ENCODE results near the gene SOD1.
"Not testable (repeated sequence)": the region's sequence is repeated elsewhere in the genome, so short reads cannot be mapped to it uniquely, and the experiment has no call there.

The SOD1 gene

DNA sequence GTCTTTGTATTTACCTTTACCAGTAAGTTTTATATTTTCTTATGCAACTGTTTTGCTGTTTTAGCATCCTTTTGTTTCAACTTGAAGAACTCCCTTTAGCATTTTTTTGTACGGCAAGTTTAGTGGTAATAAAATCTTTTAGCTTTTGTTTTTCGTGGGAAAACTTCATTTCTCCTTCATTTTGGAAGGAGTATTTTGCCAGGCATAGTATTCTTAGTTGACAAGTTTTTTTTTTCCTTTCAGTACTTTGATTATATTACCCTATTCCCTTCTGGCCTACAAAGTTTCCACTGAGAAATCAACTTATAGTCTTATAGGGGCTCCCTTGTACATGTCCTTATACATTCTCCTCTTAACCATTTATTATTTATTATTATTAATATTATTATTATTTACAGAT, 22.6 kb upstream of the SOD1 start:
- H3K4me3 ChIP-seq (ENCODE audit: low read depth, low read length) = no peak overlapping the region

DNA sequence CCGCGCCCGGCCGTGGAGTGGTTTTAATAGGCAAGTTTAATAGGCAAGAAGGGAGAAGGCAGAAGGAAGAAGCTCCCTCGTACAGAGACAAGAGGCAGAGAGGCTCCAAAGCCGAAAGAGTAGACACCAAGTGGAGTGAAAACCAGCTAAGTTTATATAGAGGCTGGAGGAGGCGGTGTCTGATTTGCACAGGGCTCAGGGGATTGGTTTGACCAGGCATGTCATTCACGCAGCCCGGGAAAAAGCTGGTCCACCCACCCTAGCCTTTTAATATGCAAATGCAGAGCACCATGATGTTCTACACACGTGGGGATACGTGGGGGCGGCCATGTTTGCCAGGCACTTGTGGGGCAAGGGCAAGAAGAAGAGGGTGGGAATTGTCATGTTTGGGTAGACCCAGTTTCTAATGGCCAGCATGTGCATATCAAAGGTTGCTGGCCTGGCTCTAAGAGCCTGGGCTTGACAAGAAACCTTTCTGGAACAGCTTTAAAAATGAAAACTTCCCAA, 18.0 kb upstream of the SOD1 start:
- TF ChIP-seq, protein P1, sequence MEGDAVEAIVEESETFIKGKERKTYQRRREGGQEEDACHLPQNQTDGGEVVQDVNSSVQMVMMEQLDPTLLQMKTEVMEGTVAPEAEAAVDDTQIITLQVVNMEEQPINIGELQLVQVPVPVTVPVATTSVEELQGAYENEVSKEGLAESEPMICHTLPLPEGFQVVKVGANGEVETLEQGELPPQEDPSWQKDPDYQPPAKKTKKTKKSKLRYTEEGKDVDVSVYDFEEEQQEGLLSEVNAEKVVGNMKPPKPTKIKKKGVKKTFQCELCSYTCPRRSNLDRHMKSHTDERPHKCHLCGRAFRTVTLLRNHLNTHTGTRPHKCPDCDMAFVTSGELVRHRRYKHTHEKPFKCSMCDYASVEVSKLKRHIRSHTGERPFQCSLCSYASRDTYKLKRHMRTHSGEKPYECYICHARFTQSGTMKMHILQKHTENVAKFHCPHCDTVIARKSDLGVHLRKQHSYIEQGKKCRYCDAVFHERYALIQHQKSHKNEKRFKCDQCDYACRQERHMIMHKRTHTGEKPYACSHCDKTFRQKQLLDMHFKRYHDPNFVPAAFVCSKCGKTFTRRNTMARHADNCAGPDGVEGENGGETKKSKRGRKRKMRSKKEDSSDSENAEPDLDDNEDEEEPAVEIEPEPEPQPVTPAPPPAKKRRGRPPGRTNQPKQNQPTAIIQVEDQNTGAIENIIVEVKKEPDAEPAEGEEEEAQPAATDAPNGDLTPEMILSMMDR (IDR thresholded peaks at IDR 0.05; ENCODE audit: low read depth, low read length) = no peak
- in situ Hi-C loops (cut with HindIII; ENCODE audit: low sequenced_read_pairs) = no loop called here
- no peak overlapping the region for H3K4me3 ChIP-seq (ENCODE audit: low read depth, low read length)
- DNase-seq (ENCODE audit: low read depth, low spot score) = no peak

More for the DNA sequence above, 22.6 kb upstream of the SOD1 start:
- no peak for DNase-seq (ENCODE audit: low read depth, low spot score)
- TF ChIP-seq, protein P1 (IDR thresholded peaks at IDR 0.05; ENCODE audit: low read depth, low read length) = no peak
- in situ Hi-C loops (cut with HindIII; ENCODE audit: low sequenced_read_pairs) = no loop called here

DNA sequence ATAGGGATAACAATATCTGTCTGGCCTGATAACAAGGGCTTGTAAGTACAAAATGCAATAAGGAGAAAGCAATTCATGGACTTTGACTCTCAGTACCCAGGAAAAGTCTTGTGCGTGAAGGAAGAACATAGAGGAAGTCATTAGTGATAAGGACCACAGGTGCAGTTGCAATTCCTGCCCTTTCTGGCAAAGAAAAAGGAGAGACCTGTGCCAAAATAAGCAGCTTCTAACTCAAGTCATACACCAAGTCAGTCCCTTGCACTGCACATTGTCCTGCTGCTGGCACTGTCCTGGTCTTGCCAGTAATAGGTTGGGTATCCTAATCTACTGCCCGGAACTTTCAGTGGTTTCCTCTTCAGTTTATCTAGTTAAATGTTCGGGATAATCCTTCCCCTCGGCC, 14.8 kb upstream of the SOD1 start:
- no peak overlapping the region for H3K4me3 ChIP-seq (ENCODE audit: low read depth, low read length)
- TF ChIP-seq, protein P1 (IDR thresholded peaks at IDR 0.05; ENCODE audit: low read depth, low read length) = no peak

DNA sequence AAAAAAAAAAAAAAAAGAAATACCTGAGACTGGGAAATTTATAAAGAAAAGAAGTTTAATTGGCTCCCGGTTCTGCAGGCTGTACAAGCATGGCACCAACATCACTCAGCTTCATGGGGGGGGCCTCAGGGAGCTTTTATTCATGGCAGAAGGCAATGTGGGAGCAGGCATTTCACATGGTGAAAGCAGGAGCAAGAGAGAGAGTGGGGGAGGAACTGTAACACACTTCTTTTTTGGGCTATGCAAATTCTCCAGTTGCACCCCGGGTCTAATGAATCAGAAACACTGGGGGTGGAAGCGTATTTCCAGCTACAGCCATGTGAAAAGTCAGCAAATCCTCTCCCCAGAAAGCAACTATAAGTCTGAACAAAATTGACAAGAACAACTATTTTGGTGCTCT, 11.8 kb upstream of the SOD1 start:
- DNase-seq (ENCODE audit: low read depth, low spot score) = no peak
- no peak overlapping the region for H3K4me3 ChIP-seq (ENCODE audit: low read depth, low read length)
- TF ChIP-seq, protein P1 (IDR thresholded peaks at IDR 0.05; ENCODE audit: low read depth, low read length) = no peak
- in situ Hi-C loops (cut with HindIII; ENCODE audit: low sequenced_read_pairs) = no loop called here

More for the DNA sequence above, 14.8 kb upstream of the SOD1 start:
- DNase-seq (ENCODE audit: low read depth, low spot score) = no peak
- in situ Hi-C loops (cut with HindIII; ENCODE audit: low sequenced_read_pairs) = no loop called here

DNA sequence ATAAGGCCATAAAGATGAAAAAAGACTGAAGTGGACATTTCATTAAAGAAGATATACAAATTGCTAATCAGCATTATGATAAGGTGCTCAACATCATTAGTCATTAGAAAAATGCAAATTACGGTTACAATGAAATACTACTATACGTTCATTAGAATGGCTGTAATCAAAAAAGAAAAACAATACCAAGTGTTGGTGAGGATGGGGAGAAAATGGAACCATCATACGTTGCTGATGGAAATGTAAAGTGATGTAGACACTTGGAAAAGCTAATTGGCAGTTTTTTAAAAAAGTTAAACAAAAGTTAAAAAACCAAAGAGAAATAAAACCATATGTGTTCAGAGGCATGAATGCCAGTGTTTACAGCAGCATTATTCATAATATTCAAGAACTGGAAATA, 8.6 kb upstream of the SOD1 start:
- in situ Hi-C loops (cut with HindIII; ENCODE audit: low sequenced_read_pairs) = no loop called here
- DNase-seq (ENCODE audit: low read depth, low spot score) = no peak
- H3K4me3 ChIP-seq (ENCODE audit: low read depth, low read length) = no peak overlapping the region
- TF ChIP-seq, protein P1 (IDR thresholded peaks at IDR 0.05; ENCODE audit: low read depth, low read length) = no peak

DNA sequence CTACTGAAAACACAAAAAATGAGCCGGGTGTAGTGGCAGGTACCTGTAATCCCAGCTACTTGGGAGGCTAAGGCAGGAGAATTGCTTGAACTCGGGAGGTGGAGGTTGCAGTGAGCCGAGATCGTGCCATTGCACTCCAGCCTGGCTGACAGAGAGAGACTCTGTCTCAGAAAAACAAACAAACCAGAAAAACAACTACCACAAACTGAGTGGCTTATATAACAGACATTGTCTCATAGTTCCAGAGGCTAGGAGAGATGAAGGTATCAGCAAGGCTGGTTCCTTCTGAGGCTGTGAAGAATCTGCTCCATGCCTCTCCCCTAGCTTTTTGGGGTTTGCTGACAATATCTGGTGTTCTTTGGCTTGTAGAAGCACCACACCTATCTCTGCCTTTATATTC, 8.0 kb upstream of the SOD1 start:
- in situ Hi-C loops (cut with HindIII; ENCODE audit: low sequenced_read_pairs); H3K4me3 ChIP-seq (ENCODE audit: low read depth, low read length); DNase-seq (ENCODE audit: low read depth, low spot score): not testable (repeated sequence)

DNA sequence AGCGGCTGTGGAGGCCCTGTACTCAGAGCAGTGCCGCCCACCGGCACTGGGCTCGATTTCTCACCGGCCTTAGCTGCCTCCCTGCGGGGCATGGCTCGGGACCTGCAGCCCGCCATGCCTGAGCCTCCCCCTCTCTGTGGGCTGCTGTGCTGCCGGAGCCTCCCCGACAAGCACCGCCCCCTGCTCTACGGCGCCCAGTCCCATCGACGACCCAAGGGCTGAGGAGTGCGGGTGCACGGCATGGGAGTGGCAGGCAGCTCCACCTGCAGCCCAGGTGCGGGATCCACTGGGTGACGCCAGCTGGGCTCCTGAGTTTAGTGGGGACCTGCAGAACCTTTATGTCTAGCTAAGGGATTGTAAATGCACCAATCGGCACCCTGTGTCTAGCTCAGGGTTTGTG, 5.2 kb upstream of the SOD1 start:
- TF ChIP-seq, protein P1 (IDR thresholded peaks at IDR 0.05; ENCODE audit: low read depth, low read length) = no peak
- H3K4me3 ChIP-seq (ENCODE audit: low read depth, low read length) = no peak overlapping the region
- in situ Hi-C loops (cut with HindIII; ENCODE audit: low sequenced_read_pairs) = no loop called here

DNA sequence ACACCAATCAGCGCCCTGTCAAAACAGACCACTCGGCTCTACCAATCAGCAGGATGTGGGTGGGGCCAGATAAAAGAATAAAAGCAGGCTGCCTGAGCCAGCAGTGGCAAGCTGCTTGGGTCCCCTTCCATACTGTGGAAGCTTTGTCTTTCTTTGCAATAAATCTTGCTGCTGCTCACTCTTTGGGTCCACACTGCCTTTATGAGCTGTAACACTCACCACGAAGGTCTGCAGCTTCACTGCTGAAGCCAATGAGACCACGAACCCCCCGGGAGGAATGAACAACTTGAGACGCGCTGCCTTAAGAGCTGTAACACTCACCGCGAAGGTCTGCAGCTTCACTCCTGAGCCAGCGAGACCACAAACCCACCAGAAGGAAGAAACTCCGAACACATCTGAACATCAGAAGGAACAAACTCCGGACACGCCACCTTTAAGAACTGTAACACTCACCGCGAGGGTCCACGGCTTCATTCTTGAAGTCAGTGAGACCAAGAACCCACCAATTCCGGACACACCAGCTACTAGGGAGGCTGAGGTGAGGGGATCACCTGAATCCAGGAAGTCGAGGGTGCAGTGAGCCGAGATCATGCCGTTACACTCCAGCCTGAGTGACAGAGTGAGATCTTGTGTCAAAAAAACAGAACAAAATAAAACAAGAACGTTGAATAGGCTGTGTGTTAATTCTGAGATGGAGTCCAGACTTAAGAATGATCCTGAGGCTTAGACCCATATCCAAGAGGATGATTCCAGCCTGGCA, 4.5 kb upstream of the SOD1 start:
- in situ Hi-C loops (cut with HindIII; ENCODE audit: low sequenced_read_pairs); H3K4me3 ChIP-seq (ENCODE audit: low read depth, low read length); DNase-seq (ENCODE audit: low read depth, low spot score): not testable (repeated sequence)

More for the DNA sequence above, 5.2 kb upstream of the SOD1 start:
- no peak for DNase-seq (ENCODE audit: low read depth, low spot score)
